Pons (tissue), 1 donor: Measurements from ENCODE around the gene GRAMD1C.
A peak's percentile ranks its signal among the peaks of the same experiment; 100 is the strongest.

Experiments
- DNase-seq: peaks from one replicate; pipeline ENCODE4 v3.0.0-alpha.2; 2016; ENCODE audit warnings: low spot score

The GRAMD1C gene

GRCh38 chr3:113952921-113953320, 114.3 kb downstream of the GRAMD1C start:
- DNase-seq: no peak

GRCh38 chr3:113953677-113954076, 115.1 kb downstream of the GRAMD1C start:
- DNase-seq: no peak

GRCh38 chr3:113954091-113954685, 115.6 kb downstream of the GRAMD1C start:
- DNase-seq: peak; percentile 56

GRCh38 chr3:113963879-113964278, 125.3 kb downstream of the GRAMD1C start:
- DNase-seq: no peak

GRCh38 chr3:113966172-113966571, 127.6 kb downstream of the GRAMD1C start:
- DNase-seq: no peak

- DNase-seq: peak; percentile 19
Observed at GRCh38 chr3:113968986-113969385, 130.4 kb downstream of the GRAMD1C start.

GRCh38 chr3:113977822-113978221, 139.2 kb downstream of the GRAMD1C start:
- DNase-seq: no peak

GRCh38 chr3:113979916-113980315, 141.3 kb downstream of the GRAMD1C start:
- no peak for DNase-seq

GRCh38 chr3:113981803-113982202, 143.2 kb downstream of the GRAMD1C start:
- DNase-seq: no peak

- no peak for DNase-seq
Observed at GRCh38 chr3:113983544-113983943, 145.0 kb downstream of the GRAMD1C start.

- DNase-seq: no peak
Observed at GRCh38 chr3:113985541-113985940, 147.0 kb downstream of the GRAMD1C start.
